ENCODE results near the gene PPFIA1. TPM values are rescaled to one million over a fixed set of nuclear protein-coding genes. Genes with fewer than 3 reads are reported as not detected.

Gene PPFIA1
- total RNA-seq, 1 experiment from 2014 or later = 86.8 TPM

- Histone ChIP-seq H3K4me2 (no peak overlapping the region), H3K9me2 (ENCODE audit: insufficient read depth) (no peaks in the 10 kb centered on the region), H3K36me3 (ENCODE audit: low read depth) (peaks cover 48% of the 10 kb centered on the region), H4K20me1 (ENCODE audit: insufficient read depth) (peaks cover 9% of the 10 kb centered on the region), H3K4me3 (no peak overlapping the region), H3K9me3 (ENCODE audit: insufficient read depth, low read depth) (no peaks in the 10 kb centered on the region), H3K79me2 (ENCODE audit: low read depth) (no peaks in the 10 kb centered on the region), H3K27me3 (ENCODE audit: insufficient read depth, low read depth) (no peaks in the 10 kb centered on the region), H2AFZ (no peak overlapping the region), H3K27ac (no peak overlapping the region), H3K4me1 (replicated peaks; ENCODE audit: insufficient read depth) (no peaks in the 10 kb centered on the region), H3F3A (ENCODE audit: insufficient read depth, low read depth) (0 out of 2 replicates have a peak, but pooled peaks cover 4% of the 10 kb centered on the region)
- CTCF ChIA-PET = no interaction called here
- TF ChIP-seq EZH2 (IDR thresholded peaks at IDR 0.05; ENCODE audit: low read depth) (no peak), CTCF (conservative IDR thresholded peaks at IDR 0.05) (no peak)
- no peak for DNase-seq
- POLR2A ChIA-PET (ENCODE audit: unreplicated experiment) = interaction anchor here (0.7 kb wide), 1 partner anchor 145 kb away, joined by 21 read pairs; no protein-coding TSS in a partner anchor
- no TSS peak for BruUV-seq (replicated peaks)
- intact Hi-C loops (cut with micrococcal nuclease; ENCODE audit: unreplicated experiment) = no loop called here
Observed at GRCh38 chr11:70352601-70353000, 82.1 kb downstream of the PPFIA1 start.

GRCh38 chr11:70353329-70353728, 82.8 kb downstream of the PPFIA1 start:
- H3K9me3 ChIP-seq (ENCODE audit: insufficient read depth, low read depth) = no peaks in the 10 kb centered on the region
- H3K9me2 ChIP-seq (ENCODE audit: insufficient read depth) = no peaks in the 10 kb centered on the region
- no peak overlapping the region for H2AFZ ChIP-seq
- H3K4me1 ChIP-seq (replicated peaks; ENCODE audit: insufficient read depth) = no peaks in the 10 kb centered on the region
- TF ChIP-seq CTCF (conservative IDR thresholded peaks at IDR 0.05) = no peak
- no peak for TF ChIP-seq EZH2 (IDR thresholded peaks at IDR 0.05; ENCODE audit: low read depth)
- 0 out of 2 replicates have a peak, but pooled peaks cover 4% of the 10 kb centered on the region for H3F3A ChIP-seq (ENCODE audit: insufficient read depth, low read depth)
- ChIA-PET POLR2A (ENCODE audit: unreplicated experiment) (interaction anchor here (0.7 kb wide), 1 partner anchor 146 kb away, joined by 21 read pairs; no protein-coding TSS in a partner anchor), CTCF (no interaction called here)
- intact Hi-C loops (cut with micrococcal nuclease; ENCODE audit: unreplicated experiment) = no loop called here
- no peaks in the 10 kb centered on the region for H3K79me2 ChIP-seq (ENCODE audit: low read depth)
- peaks cover 44% of the 10 kb centered on the region for H3K36me3 ChIP-seq (ENCODE audit: low read depth)
- H4K20me1 ChIP-seq (ENCODE audit: insufficient read depth) = peaks cover 9% of the 10 kb centered on the region
- no peak overlapping the region for H3K4me2 ChIP-seq
- no TSS peak for BruUV-seq (replicated peaks)
- no peak for DNase-seq
- no peaks in the 10 kb centered on the region for H3K27me3 ChIP-seq (ENCODE audit: insufficient read depth, low read depth)
- no peak overlapping the region for H3K27ac ChIP-seq
- H3K4me3 ChIP-seq = no peak overlapping the region

- no TSS peak for BruUV-seq (replicated peaks)
Observed at GRCh38 chr11:70353900-70354568, 83.5 kb downstream of the PPFIA1 start.

More at GRCh38 chr11:70353900-70354568, 83.5 kb downstream of the PPFIA1 start:
- no peaks in the 10 kb centered on the region for H3K4me1 ChIP-seq (replicated peaks; ENCODE audit: insufficient read depth)
- H3K36me3 ChIP-seq (ENCODE audit: low read depth) = peaks cover 39% of the 10 kb centered on the region
- no peak overlapping the region for H3K4me2 ChIP-seq
- no peak for DNase-seq
- CTCF ChIA-PET = no interaction called here
- H3K27ac ChIP-seq = no peak overlapping the region
- POLR2A ChIA-PET (ENCODE audit: unreplicated experiment) = no interaction called here
- no peak overlapping the region for H2AFZ ChIP-seq
- H4K20me1 ChIP-seq (ENCODE audit: insufficient read depth) = peaks cover 9% of the 10 kb centered on the region
- H3K79me2 ChIP-seq (ENCODE audit: low read depth) = no peaks in the 10 kb centered on the region
- no peaks in the 10 kb centered on the region for H3K27me3 ChIP-seq (ENCODE audit: insufficient read depth, low read depth)
- TF ChIP-seq CTCF (conservative IDR thresholded peaks at IDR 0.05) (no peak), EZH2 (IDR thresholded peaks at IDR 0.05; ENCODE audit: low read depth) (no peak)
- 0 out of 2 replicates have a peak, but pooled peaks cover 4% of the 10 kb centered on the region for H3F3A ChIP-seq (ENCODE audit: insufficient read depth, low read depth)
- no peak overlapping the region for H3K4me3 ChIP-seq
- intact Hi-C loops (cut with micrococcal nuclease; ENCODE audit: unreplicated experiment) = no loop called here
- H3K9me2 ChIP-seq (ENCODE audit: insufficient read depth) = no peaks in the 10 kb centered on the region
- no peaks in the 10 kb centered on the region for H3K9me3 ChIP-seq (ENCODE audit: insufficient read depth, low read depth)
